Dendritic cell treated with granulocyte-macrophage colony-stimulating factor and Interleukin-4, amounts not matched to agents 40 ng/mL and 50 ng/mL, for 4 days (primary cell): ENCODE results near the gene RNPS1.

Experiments used
- H3K27ac Mint-ChIP-seq: one replicate; pipeline ENCODE4 v1.8.0; 2022; ENCODE audit warnings: mild to moderate bottlenecking, mixed read lengths
- H3K27me3 Mint-ChIP-seq: one replicate; pipeline ENCODE4 v1.8.0; 2022; ENCODE audit warnings: mild to moderate bottlenecking, mixed read lengths
- H3K36me3 Mint-ChIP-seq: one replicate; pipeline ENCODE4 v1.8.0; 2022; ENCODE audit warnings: low read depth, mixed read lengths
- H3K4me1 Mint-ChIP-seq: one replicate; pipeline ENCODE4 v1.8.0; 2022; ENCODE audit warnings: low read depth, mixed read lengths
- H3K4me3 Mint-ChIP-seq: one replicate; pipeline ENCODE4 v1.8.0; 2022; ENCODE audit warnings: mild to moderate bottlenecking, moderate library complexity, mixed read lengths
- H3K9me3 Mint-ChIP-seq: one replicate; pipeline ENCODE4 v1.8.0; 2022; ENCODE audit warnings: mixed read lengths
- intact Hi-C: fragments of 100-400 bp; cut with micrococcal nuclease; formaldehyde crosslinking; loops from one replicate; pipeline ENCODE4 v1.15.0; 2022

Gene RNPS1

GRCh38 chr16:2212362-2213324, 55.3 kb downstream of the RNPS1 start:
- H3K4me1 Mint-ChIP-seq, result peaks cover 38% of the 10 kb centered on the region
- no peaks in the 10 kb centered on the region for H3K27me3 Mint-ChIP-seq
- H3K4me3 Mint-ChIP-seq, result peak overlapping the region; percentile 78
- intact Hi-C loops, result no loop called here
- H3K36me3 Mint-ChIP-seq, result peaks cover 62% of the 10 kb centered on the region
- peak overlapping the region; percentile 82 for H3K27ac Mint-ChIP-seq
- no peaks in the 10 kb centered on the region for H3K9me3 Mint-ChIP-seq

GRCh38 chr16:2211923-2212347, 56.0 kb downstream of the RNPS1 start:
- H3K4me3 Mint-ChIP-seq, result peak overlapping the region; percentile 78

GRCh38 chr16:2210386-2211365, 57.2 kb downstream of the RNPS1 start, which contains the start of gene BRICD5:
Gene BRICD5 (minus strand): TSS chr16:2210863. CDS start chr16:2210833, 30 bp downstream.
- peak within 1 kb of the TSS; percentile 82 for H3K27ac Mint-ChIP-seq
- H3K4me1 Mint-ChIP-seq, result peaks cover 57% of the 10 kb centered on the region
- intact Hi-C loops, result no loop called here
- H3K9me3 Mint-ChIP-seq, result no peaks in the 10 kb centered on the region
- H3K4me3 Mint-ChIP-seq, result no peak within 1 kb of the TSS
- peaks cover 78% of the 10 kb centered on the region for H3K36me3 Mint-ChIP-seq
- no peaks in the 10 kb centered on the region for H3K27me3 Mint-ChIP-seq

More at GRCh38 chr16:2211923-2212347, 56.0 kb downstream of the RNPS1 start:
- no peaks in the 10 kb centered on the region for H3K9me3 Mint-ChIP-seq
- peaks cover 69% of the 10 kb centered on the region for H3K36me3 Mint-ChIP-seq
- no peaks in the 10 kb centered on the region for H3K27me3 Mint-ChIP-seq
- H3K4me1 Mint-ChIP-seq, result peaks cover 45% of the 10 kb centered on the region
- intact Hi-C loops, result no loop called here
- H3K27ac Mint-ChIP-seq, result peak overlapping the region; percentile 82

- intact Hi-C loops, result no loop called here
- H3K4me1 Mint-ChIP-seq, result peaks cover 57% of the 10 kb centered on the region
- no peaks in the 10 kb centered on the region for H3K27me3 Mint-ChIP-seq
- peaks cover 78% of the 10 kb centered on the region for H3K36me3 Mint-ChIP-seq
- no peak overlapping the region for H3K4me3 Mint-ChIP-seq
- H3K9me3 Mint-ChIP-seq, result no peaks in the 10 kb centered on the region
- H3K27ac Mint-ChIP-seq, result no peak overlapping the region
Measured at GRCh38 chr16:2210009-2210332, 58.0 kb downstream of the RNPS1 start.

GRCh38 chr16:2209258-2210008, 58.5 kb downstream of the RNPS1 start:
- intact Hi-C loops, result no loop called here
- H3K36me3 Mint-ChIP-seq, result peaks cover 78% of the 10 kb centered on the region
- peaks cover 61% of the 10 kb centered on the region for H3K4me1 Mint-ChIP-seq

GRCh38 chr16:2208772-2209171, 59.2 kb downstream of the RNPS1 start:
- H3K27ac Mint-ChIP-seq, result no peak overlapping the region
- intact Hi-C loops, result no loop called here
- H3K4me3 Mint-ChIP-seq, result no peak overlapping the region
- peaks cover 68% of the 10 kb centered on the region for H3K4me1 Mint-ChIP-seq
- no peaks in the 10 kb centered on the region for H3K27me3 Mint-ChIP-seq
- H3K36me3 Mint-ChIP-seq, result peaks cover 78% of the 10 kb centered on the region
- H3K9me3 Mint-ChIP-seq, result no peaks in the 10 kb centered on the region

More at GRCh38 chr16:2209258-2210008, 58.5 kb downstream of the RNPS1 start:
- Mint-ChIP-seq H3K27ac (no peak overlapping the region), H3K9me3 (no peaks in the 10 kb centered on the region), H3K27me3 (no peaks in the 10 kb centered on the region), H3K4me3 (no peak overlapping the region)

GRCh38 chr16:2208308-2208707, 59.6 kb downstream of the RNPS1 start:
- H3K4me1 Mint-ChIP-seq, result peaks cover 68% of the 10 kb centered on the region
- H3K9me3 Mint-ChIP-seq, result no peaks in the 10 kb centered on the region
- intact Hi-C loops, result no loop called here
- H3K36me3 Mint-ChIP-seq, result peaks cover 73% of the 10 kb centered on the region
- H3K27ac Mint-ChIP-seq, result no peak overlapping the region
- peaks cover 2% of the 10 kb centered on the region for H3K27me3 Mint-ChIP-seq
- H3K4me3 Mint-ChIP-seq, result no peak overlapping the region

- no peak overlapping the region for H3K27ac Mint-ChIP-seq
- no peak overlapping the region for H3K4me3 Mint-ChIP-seq
- peaks cover 69% of the 10 kb centered on the region for H3K36me3 Mint-ChIP-seq
- no peaks in the 10 kb centered on the region for H3K9me3 Mint-ChIP-seq
- H3K27me3 Mint-ChIP-seq, result peaks cover 4% of the 10 kb centered on the region
- H3K4me1 Mint-ChIP-seq, result peaks cover 65% of the 10 kb centered on the region
- intact Hi-C loops, result no loop called here
Measured at GRCh38 chr16:2207872-2208271, 60.1 kb downstream of the RNPS1 start.

- intact Hi-C loops, result no loop called here
- H3K36me3 Mint-ChIP-seq, result peaks cover 59% of the 10 kb centered on the region
- peaks cover 10% of the 10 kb centered on the region for H3K27me3 Mint-ChIP-seq
- no peak overlapping the region for H3K4me3 Mint-ChIP-seq
- H3K4me1 Mint-ChIP-seq, result peaks cover 56% of the 10 kb centered on the region
- peak overlapping the region; percentile 86 for H3K27ac Mint-ChIP-seq
- H3K9me3 Mint-ChIP-seq, result no peaks in the 10 kb centered on the region
Measured at GRCh38 chr16:2206780-2207433, 61.0 kb downstream of the RNPS1 start.

GRCh38 chr16:2206420-2206779, 61.5 kb downstream of the RNPS1 start:
- H3K9me3 Mint-ChIP-seq, result no peaks in the 10 kb centered on the region
- peaks cover 54% of the 10 kb centered on the region for H3K36me3 Mint-ChIP-seq
- intact Hi-C loops, result no loop called here
- peak overlapping the region; percentile 86 for H3K27ac Mint-ChIP-seq
- H3K4me1 Mint-ChIP-seq, result peaks cover 50% of the 10 kb centered on the region
- peaks cover 15% of the 10 kb centered on the region for H3K27me3 Mint-ChIP-seq
- peak overlapping the region; percentile 85 for H3K4me3 Mint-ChIP-seq

- intact Hi-C loops, result loop anchor here (1.0 kb wide), 2 partner anchors 17 to 51 kb away; partner anchors contain the start of genes E4F1 and TRAF7
Measured at GRCh38 chr16:2205967-2206313, 62.0 kb downstream of the RNPS1 start.

GRCh38 chr16:2205104-2205966, 62.6 kb downstream of the RNPS1 start, which contains the start of gene MLST8:
Gene MLST8 (plus strand): TSS chr16:2205454. CDS start chr16:2206086, 632 bp downstream.
- peaks cover 43% of the 10 kb centered on the region for H3K36me3 Mint-ChIP-seq
- intact Hi-C loops, result loop anchor here (1.0 kb wide), 2 partner anchors 18 to 50 kb away; partner anchors contain the start of genes E4F1 and TRAF7
- peaks cover 47% of the 10 kb centered on the region for H3K4me1 Mint-ChIP-seq
- H3K27ac Mint-ChIP-seq, result peak within 1 kb of the TSS; percentile 86
- H3K4me3 Mint-ChIP-seq, result peak within 1 kb of the TSS; percentile 85
- H3K9me3 Mint-ChIP-seq, result no peaks in the 10 kb centered on the region
- H3K27me3 Mint-ChIP-seq, result peaks cover 21% of the 10 kb centered on the region

More at GRCh38 chr16:2205967-2206313, 62.0 kb downstream of the RNPS1 start:
- peaks cover 49% of the 10 kb centered on the region for H3K36me3 Mint-ChIP-seq
- peaks cover 50% of the 10 kb centered on the region for H3K4me1 Mint-ChIP-seq
- H3K27me3 Mint-ChIP-seq, result peaks cover 17% of the 10 kb centered on the region
- no peaks in the 10 kb centered on the region for H3K9me3 Mint-ChIP-seq
- peak overlapping the region; percentile 85 for H3K4me3 Mint-ChIP-seq
- peak overlapping the region; percentile 86 for H3K27ac Mint-ChIP-seq
